ENCODE measurements around the gene SPON1. TPM values are rescaled to one million over a fixed set of nuclear protein-coding genes. Genes with fewer than 3 reads are reported as not detected.
A peak's percentile ranks its signal among the peaks of the same experiment; 100 is the strongest.
"Not testable (repeated sequence)": the region's sequence is repeated elsewhere in the genome, so short reads cannot be mapped to it uniquely, and the experiment has no call there.

Gene SPON1
- total RNA-seq, 4 donors from 2014 or later = 42.6 to 74.0 (median 56.1) TPM

DNA sequence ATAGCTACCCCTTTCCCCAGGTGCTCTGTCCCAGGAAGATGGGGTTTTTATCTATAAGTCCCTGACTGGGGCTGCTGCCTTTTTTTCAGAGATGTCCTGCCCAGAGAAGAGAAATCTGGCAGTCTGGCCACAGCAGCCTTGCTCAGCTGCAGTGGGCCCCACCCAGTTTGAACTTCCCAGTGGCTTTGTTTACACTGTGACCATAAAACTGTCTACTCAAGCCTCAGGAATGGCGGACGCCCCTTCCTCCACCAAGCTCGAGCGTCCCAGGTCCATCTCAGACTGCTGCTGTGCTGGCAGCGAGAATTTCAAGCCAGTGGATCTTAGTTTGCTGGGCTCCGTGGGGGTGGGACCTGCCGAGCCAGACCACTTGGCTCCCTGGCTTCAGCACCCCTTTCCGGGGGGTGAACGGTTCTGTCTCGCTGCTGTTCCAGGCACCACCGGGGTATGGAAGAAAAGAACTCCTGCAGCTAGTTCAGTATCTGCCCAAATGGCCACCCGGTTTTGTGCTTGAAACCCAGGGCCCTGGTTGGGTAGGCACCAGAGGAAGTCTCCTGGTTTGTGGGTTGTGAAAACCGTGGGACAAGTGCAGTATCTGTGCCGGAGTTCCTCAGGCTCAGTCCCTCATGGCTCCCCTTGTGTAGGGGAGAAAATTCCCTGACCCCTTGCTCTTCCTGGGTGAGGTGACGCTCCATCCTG lies 29.8 kb downstream of the SPON1 start:
- peak in 2 of 3 donors; percentile 36 to 38 for TF ChIP-seq POLR2AphosphoS5 (IDR thresholded peaks at IDR 0.05)
- H3K27ac ChIP-seq = peak overlapping the region; percentile 55 to 76 (median 72)
- peak; percentile 79 for DNase-seq
- peaks cover 14 to 41% (median 33%) of the 10 kb centered on the region in 4 donors for H3K4me1 ChIP-seq
- H3K27me3 ChIP-seq; H3K36me3 ChIP-seq; intact Hi-C loops (cut with DNase I; ENCODE audit: low total_unique reads); H3K9me3 ChIP-seq; in situ Hi-C loops (cut with MboI; ENCODE audit: low pct_ligation_motif_present in 1 of 4, low pct_unique_long_range_greater_than_20kb in 1 of 4, low sequenced_read_pairs in 3 of 4): not testable (repeated sequence)
- WGBS, 2 donors (ENCODE audit: low coverage in 1 of 2) = 40% methylated on average over 14 of the region's 15 CpGs; no CpG with 5 or more reads in 1 of the 2 donors
- peak overlapping the region in 2 of 4 donors; percentile 9 to 38 for H3K4me3 ChIP-seq

DNA sequence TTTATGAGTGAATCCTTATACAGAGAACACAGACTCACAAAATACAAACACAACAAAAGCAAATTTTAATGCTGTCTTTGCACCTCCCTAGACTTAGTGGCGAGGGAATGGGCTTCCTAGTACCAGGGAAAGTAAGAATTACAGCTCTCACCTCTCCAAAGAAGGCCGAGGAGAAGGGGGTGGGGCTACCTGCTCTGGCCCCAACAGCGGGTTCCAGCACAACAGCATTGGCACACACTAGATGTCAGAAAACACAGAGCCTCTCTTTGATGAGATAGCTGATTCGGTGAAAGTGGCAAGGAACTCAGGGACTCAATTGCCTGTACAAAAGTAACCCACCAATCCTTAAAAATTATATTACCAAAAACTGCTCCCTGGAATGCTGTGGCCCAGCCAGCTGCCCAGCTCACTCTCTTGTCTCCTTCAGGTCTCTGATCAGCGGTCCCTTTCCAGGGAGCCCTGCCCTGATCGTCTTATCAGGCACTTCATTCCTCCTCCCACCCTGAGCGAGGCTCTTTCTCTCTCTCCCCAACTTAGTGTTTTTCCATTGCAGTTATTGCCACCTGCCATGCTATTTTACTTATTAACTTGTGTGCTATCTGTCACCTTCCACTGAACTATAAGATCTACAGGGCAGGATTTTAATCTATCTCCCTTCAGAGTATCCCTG lies 30.7 kb downstream of the SPON1 start:
- in situ Hi-C loops (cut with MboI; ENCODE audit: low pct_ligation_motif_present in 1 of 4, low pct_unique_long_range_greater_than_20kb in 1 of 4, low sequenced_read_pairs in 3 of 4) = no loop called here
- Histone ChIP-seq H3K9me3 (no peaks in the 10 kb centered on the region), H3K36me3 (no peaks in the 10 kb centered on the region), H3K4me1 (peaks cover 14 to 41% (median 33%) of the 10 kb centered on the region in 4 donors), H3K27ac (peak overlapping the region in 3 of 4 donors; percentile 71 to 76 (median 73)), H3K27me3 (no peaks in the 10 kb centered on the region), H3K4me3 (peak overlapping the region in 1 of 4 donors; percentile 38)
- WGBS, 2 donors (ENCODE audit: low coverage in 1 of 2) = 55 to 66% methylated on average over 5 to 7 of the region's 7 CpGs
- intact Hi-C loops (cut with DNase I; ENCODE audit: low total_unique reads) = no loop called here
- TF ChIP-seq, protein P1, sequence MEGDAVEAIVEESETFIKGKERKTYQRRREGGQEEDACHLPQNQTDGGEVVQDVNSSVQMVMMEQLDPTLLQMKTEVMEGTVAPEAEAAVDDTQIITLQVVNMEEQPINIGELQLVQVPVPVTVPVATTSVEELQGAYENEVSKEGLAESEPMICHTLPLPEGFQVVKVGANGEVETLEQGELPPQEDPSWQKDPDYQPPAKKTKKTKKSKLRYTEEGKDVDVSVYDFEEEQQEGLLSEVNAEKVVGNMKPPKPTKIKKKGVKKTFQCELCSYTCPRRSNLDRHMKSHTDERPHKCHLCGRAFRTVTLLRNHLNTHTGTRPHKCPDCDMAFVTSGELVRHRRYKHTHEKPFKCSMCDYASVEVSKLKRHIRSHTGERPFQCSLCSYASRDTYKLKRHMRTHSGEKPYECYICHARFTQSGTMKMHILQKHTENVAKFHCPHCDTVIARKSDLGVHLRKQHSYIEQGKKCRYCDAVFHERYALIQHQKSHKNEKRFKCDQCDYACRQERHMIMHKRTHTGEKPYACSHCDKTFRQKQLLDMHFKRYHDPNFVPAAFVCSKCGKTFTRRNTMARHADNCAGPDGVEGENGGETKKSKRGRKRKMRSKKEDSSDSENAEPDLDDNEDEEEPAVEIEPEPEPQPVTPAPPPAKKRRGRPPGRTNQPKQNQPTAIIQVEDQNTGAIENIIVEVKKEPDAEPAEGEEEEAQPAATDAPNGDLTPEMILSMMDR (IDR thresholded peaks at IDR 0.05) = no peak
- TF ChIP-seq EP300 (IDR thresholded peaks at IDR 0.05; ENCODE audit: low read depth) = no peak
- TF ChIP-seq POLR2A (IDR thresholded peaks at IDR 0.05) = no peak
- TF ChIP-seq POLR2AphosphoS5 (IDR thresholded peaks at IDR 0.05) = no peak
- peak; percentile 14 for DNase-seq

GRCh38 chr11:13997881-13998280 lies 35.4 kb downstream of the SPON1 start:
- WGBS, 2 donors (ENCODE audit: low coverage in 1 of 2) = 88 to 91% methylated on average over 3 to 4 of the region's 4 CpGs
- Histone ChIP-seq H3K27ac (no peak overlapping the region), H3K4me1 (peaks cover under 1 to 30% (median 19%) of the 10 kb centered on the region in 4 donors), H3K27me3 (no peaks in the 10 kb centered on the region), H3K4me3 (no peak overlapping the region), H3K36me3 (no peaks in the 10 kb centered on the region), H3K9me3 (peaks cover 2 to 3% of the 10 kb centered on the region in 2 donors)
- in situ Hi-C loops (cut with MboI; ENCODE audit: low pct_ligation_motif_present in 1 of 4, low pct_unique_long_range_greater_than_20kb in 1 of 4, low sequenced_read_pairs in 3 of 4) (no loop called here), intact Hi-C loops (cut with DNase I; ENCODE audit: low total_unique reads) (no loop called here)
- TF ChIP-seq POLR2AphosphoS5 (IDR thresholded peaks at IDR 0.05) = no peak
- TF ChIP-seq, protein P1 (IDR thresholded peaks at IDR 0.05) = no peak
- no peak for TF ChIP-seq POLR2A (IDR thresholded peaks at IDR 0.05)
- TF ChIP-seq EP300 (IDR thresholded peaks at IDR 0.05; ENCODE audit: low read depth) = no peak
- DNase-seq = no peak

GRCh38 chr11:13999704-14000103 lies 37.2 kb downstream of the SPON1 start:
- TF ChIP-seq POLR2AphosphoS5 (IDR thresholded peaks at IDR 0.05) (no peak), EP300 (IDR thresholded peaks at IDR 0.05; ENCODE audit: low read depth) (no peak), POLR2A (IDR thresholded peaks at IDR 0.05) (no peak)
- TF ChIP-seq, protein P1 (IDR thresholded peaks at IDR 0.05) = no peak
- H3K27me3 ChIP-seq = no peaks in the 10 kb centered on the region
- H3K36me3 ChIP-seq = no peaks in the 10 kb centered on the region
- intact Hi-C loops (cut with DNase I; ENCODE audit: low total_unique reads) = no loop called here
- H3K4me3 ChIP-seq = no peak overlapping the region
- no peak for DNase-seq
- in situ Hi-C loops (cut with MboI; ENCODE audit: low pct_ligation_motif_present in 1 of 4, low pct_unique_long_range_greater_than_20kb in 1 of 4, low sequenced_read_pairs in 3 of 4) = no loop called here
- H3K4me1 ChIP-seq = peaks cover 0 to 17% (median 8%) of the 10 kb centered on the region in 4 donors
- no peak overlapping the region for H3K27ac ChIP-seq
- peaks cover 2 to 3% of the 10 kb centered on the region in 2 donors for H3K9me3 ChIP-seq

All from transverse colon (tissue), 4 donors.